GM19328 (cell line): ENCODE measurements around the gene ANK3.

Source experiments
- ATAC-seq: cut with Tn5 transposase; IDR thresholded peaks from one replicate; pipeline ENCODE4 v1.9.1; 2021; ENCODE audit warnings: mild to moderate bottlenecking, moderate library complexity; ENCODE audit not compliant: unreplicated experiment

Gene ANK3

GRCh38 chr10:60348982-60349381, 40.7 kb downstream of the ANK3 start:
- ATAC-seq = no peak

- ATAC-seq = no peak
These were observed 42.4 kb downstream of the ANK3 start for GRCh38 chr10:60347270-60347669.

GRCh38 chr10:60346661-60347060, 43.0 kb downstream of the ANK3 start:
- ATAC-seq = no peak

- no peak for ATAC-seq
These were observed 46.4 kb downstream of the ANK3 start for GRCh38 chr10:60343254-60343653.

GRCh38 chr10:60341969-60342368, 47.7 kb downstream of the ANK3 start:
- ATAC-seq = no peak

- ATAC-seq = no peak
These were observed 48.7 kb downstream of the ANK3 start for GRCh38 chr10:60340973-60341372.

- ATAC-seq = no peak
These were observed 49.9 kb downstream of the ANK3 start for GRCh38 chr10:60339757-60340156.

- ATAC-seq = no peak
These were observed 50.9 kb downstream of the ANK3 start for GRCh38 chr10:60338786-60339185.

GRCh38 chr10:60338002-60338564, 51.6 kb downstream of the ANK3 start:
- ATAC-seq = no peak

- no peak for ATAC-seq
These were observed 52.6 kb downstream of the ANK3 start for GRCh38 chr10:60336901-60337630.

GRCh38 chr10:60335708-60336107, 54.0 kb downstream of the ANK3 start:
- ATAC-seq = no peak

GRCh38 chr10:60334991-60335390, 54.7 kb downstream of the ANK3 start:
- ATAC-seq = no peak

- ATAC-seq = no peak
These were observed 57.3 kb downstream of the ANK3 start for GRCh38 chr10:60332371-60332770.

- ATAC-seq = no peak
These were observed 57.8 kb downstream of the ANK3 start for GRCh38 chr10:60331886-60332285.

GRCh38 chr10:60323162-60323561, 66.5 kb downstream of the ANK3 start:
- ATAC-seq = no peak

GRCh38 chr10:60320666-60321065, 69.0 kb downstream of the ANK3 start:
- no peak for ATAC-seq

- ATAC-seq = no peak
These were observed 73.6 kb downstream of the ANK3 start for GRCh38 chr10:60316029-60316428.

- ATAC-seq = no peak
These were observed 74.4 kb downstream of the ANK3 start for GRCh38 chr10:60315311-60315710.

- no peak for ATAC-seq
These were observed 75.4 kb downstream of the ANK3 start for GRCh38 chr10:60314069-60314940.

GRCh38 chr10:60313589-60313952, 76.1 kb downstream of the ANK3 start:
- no peak for ATAC-seq

GRCh38 chr10:60312818-60313588, 76.7 kb downstream of the ANK3 start:
- ATAC-seq = no peak
